K562 (cell line): ENCODE measurements around the gene RGS9. TPM values are rescaled to one million over a fixed set of nuclear protein-coding genes. Genes with fewer than 3 reads are reported as not detected.

Experiments
- ATAC-seq: fragments of 200-7000 bp; cut with Tn5 transposase; 3 replicates; pipeline ENCODE4 v1.9.1; 2020; ENCODE audit warnings: moderate library complexity
- BruUV-seq: library from RNA; stranded (reverse); fragments of 400-500 nt; replicated peaks from 2 replicates; lab custom pipeline; 2021; lab: Mats Ljungman, UMichigan
- CTCF ChIA-PET: fragments of 300-600 bp; formaldehyde crosslinking; extraction: SDS; loops from one replicate; lab custom pipeline; 2021; ENCODE audit warnings: low intra/inter-chr PET ratio; lab: Yijun Ruan, JAX
- POLR2A ChIA-PET: fragments of 300-600, 350-650 bp; sonication (Branson Sonifier 250); formaldehyde crosslinking; extraction: SDS; loops from one replicate; lab custom pipeline; 2021; ENCODE audit warnings: antibody characterized with exemption, inconsistent platforms; lab: Yijun Ruan, JAX
- DNase-seq, 4 experiments: peaks; one replicate each; pipeline versions ENCODE4 v3.0.0 to v3.0.0-alpha.2; 2011 to 2018; ENCODE audit warnings: low spot score in 3 of 4, mixed read lengths in 3 of 4; ENCODE audit errors: extremely low read depth in 1 of 4
- FAIRE-seq: peaks from 2 replicates; lab custom pipeline; 2011; peaks lifted over from hg19 to GRCh38; lab: Jason Lieb, UNC
- H2AFZ ChIP-seq: 2 replicates; pipeline ENCODE4 v1.6.0; 2011; ENCODE audit warnings: low read depth, low read length, control low read depth, inconsistent platforms
- H3K27ac ChIP-seq: fragments of 200-600 bp; 3 replicates; pipeline ENCODE4 v1.8.0; 2011; ENCODE audit warnings: low read depth, mild to moderate bottlenecking, control low read depth, inconsistent platforms, low read length, moderate library complexity, mixed read lengths; ENCODE audit errors: extremely low read depth
- H3K27me3 ChIP-seq, 2 experiments: fragments of 300-600 bp in 1 of 2; 2 replicates in 1 of 2; 3 replicates in 1 of 2; pipeline versions ENCODE4 v1.6.0 to v1.8.0; 2011; ENCODE audit warnings: inconsistent platforms in 2 of 2, low read length in 2 of 2, mild to moderate bottlenecking in 1 of 2, mixed read lengths in 1 of 2, moderate library complexity in 1 of 2; ENCODE audit not compliant: control insufficient read depth in 2 of 2, insufficient read depth in 2 of 2
- H3K36me3 ChIP-seq: fragments of 300-600 bp; 3 replicates; pipeline ENCODE4 v1.8.0; 2011; ENCODE audit warnings: mild to moderate bottlenecking, low read length, inconsistent platforms; ENCODE audit not compliant: control insufficient read depth, insufficient read depth
- H3K4me1 ChIP-seq, 2 experiments: fragments of 200-600 bp in 1 of 2; replicated peaks in 1 of 2; 2 replicates in 1 of 2; 3 replicates in 1 of 2; pipeline versions ENCODE4 v1.5.1 to v1.8.0; 2011; ENCODE audit warnings: inconsistent platforms in 2 of 2, low read length in 2 of 2, mild to moderate bottlenecking in 1 of 2, mixed read lengths in 1 of 2, moderate library complexity in 1 of 2; ENCODE audit not compliant: control insufficient read depth in 2 of 2, insufficient read depth in 2 of 2
- H3K4me2 ChIP-seq: 2 replicates; pipeline ENCODE4 v1.6.1; 2011; ENCODE audit warnings: low read length, control low read depth, inconsistent platforms, mixed read lengths; ENCODE audit not compliant: insufficient read depth
- H3K4me3 ChIP-seq: fragments of 200-600 bp; sonication (generic), shearing (Covaris generic); 2 replicates; pipeline ENCODE4 v1.5.1; 2016; ENCODE audit warnings: control low read depth, inconsistent platforms
- H3K79me2 ChIP-seq: fragments of 200-600 bp; 3 replicates; pipeline ENCODE4 v1.8.0; 2011; ENCODE audit warnings: low read length, inconsistent platforms; ENCODE audit not compliant: control insufficient read depth, insufficient read depth
- H3K9ac ChIP-seq, 2 experiments: 2 replicates each; pipeline versions ENCODE4 v1.6.0 to v1.6.1; 2011; ENCODE audit warnings: low read depth in 2 of 2, low read length in 2 of 2, control low read depth in 1 of 2, inconsistent platforms in 1 of 2, mild to moderate bottlenecking in 1 of 2, mixed read lengths in 1 of 2; ENCODE audit not compliant: insufficient read depth in 1 of 2
- H3K9me1 ChIP-seq: one replicate; pipeline ENCODE4 v1.6.0; 2011; ENCODE audit warnings: inconsistent platforms, mild to moderate bottlenecking, low read length, moderate library complexity; ENCODE audit not compliant: control insufficient read depth, insufficient read depth
- H3K9me3 ChIP-seq: replicated peaks from 2 replicates; pipeline ENCODE4 v1.5.1; 2011; ENCODE audit warnings: low read depth, low read length, inconsistent platforms; ENCODE audit not compliant: control insufficient read depth, insufficient read depth
- H4K20me1 ChIP-seq: replicated peaks from 2 replicates; pipeline ENCODE4 v1.6.1; 2011; ENCODE audit warnings: low read length, inconsistent platforms, mixed read lengths; ENCODE audit not compliant: control insufficient read depth, insufficient read depth
- BRD9 ChIP-seq: fragments of 450-650 bp; IDR thresholded peaks from 2 replicates; pipeline ENCODE4 v1.6.1; 2018; ENCODE audit warnings: low read depth; ENCODE audit not compliant: partially characterized antibody
- E2F4 ChIP-seq: sonication (generic); formaldehyde crosslinking; IDR thresholded peaks from 2 replicates; pipeline ENCODE4 v1.8.0; 2022; ENCODE audit warnings: mild to moderate bottlenecking, low read depth, missing genetic modification reagents
- EHMT2 ChIP-seq: fragments of 450-650 bp; IDR thresholded peaks from 2 replicates; pipeline ENCODE4 v1.6.1; 2018; ENCODE audit warnings: antibody characterized with exemption
- EWSR1 ChIP-seq: fragments of 450-650 bp; IDR thresholded peaks from 2 replicates; pipeline ENCODE4 v1.6.1; 2018; ENCODE audit warnings: borderline replicate concordance, mild to moderate bottlenecking, low read depth, moderate library complexity; ENCODE audit not compliant: partially characterized antibody
- HDAC1 ChIP-seq, 2 experiments: fragments of 450-650 bp; IDR thresholded peaks; 2 replicates each; pipeline ENCODE4 v1.6.1; 2016 to 2017; ENCODE audit warnings: inconsistent platforms in 1 of 2, mild to moderate bottlenecking in 1 of 2, moderate library complexity in 1 of 2
- KDM1A ChIP-seq, 2 experiments: fragments of 450-650 bp; IDR thresholded peaks; 2 replicates each; pipeline ENCODE4 v1.6.1; 2016; ENCODE audit warnings: mild to moderate bottlenecking in 2 of 2
- SETDB1 ChIP-seq: IDR thresholded peaks from one replicate; pipeline ENCODE4 v1.6.1; 2012; ENCODE audit warnings: low read length, control low read depth, inconsistent platforms
- SOX6 ChIP-seq: fragments of 450-650 bp; IDR thresholded peaks from 2 replicates; pipeline ENCODE4 v1.6.1; 2014; ENCODE audit warnings: mild to moderate bottlenecking
- TCF3 ChIP-seq: sonication (generic); formaldehyde crosslinking; IDR thresholded peaks from 2 replicates; pipeline ENCODE4 v1.4.0; 2020; ENCODE audit warnings: mild to moderate bottlenecking, missing genetic modification reagents
- ZBTB26 ChIP-seq: fragments of 450-650 bp; formaldehyde crosslinking; IDR thresholded peaks from 2 replicates; pipeline ENCODE4 v1.4.0; 2022; ENCODE audit warnings: missing genetic modification characterization
- ZNF778 ChIP-seq: fragments of 450-650 bp; formaldehyde crosslinking; IDR thresholded peaks from 2 replicates; pipeline ENCODE4 v1.4.0; 2020; ENCODE audit warnings: mild to moderate bottlenecking, moderate library complexity
- WGBS: fragments of 100-300 bp; shearing (Covaris generic); methylation state at CpG from one replicate; pipeline ENCODE4 v1.1.6; 2016; ENCODE audit warnings: low coverage, mixed read lengths; ENCODE audit not compliant: insufficient coverage; ENCODE audit errors: missing lambda C conversion rate; 5-methylcytosine and 5-hydroxymethylcytosine counted together
- in situ Hi-C: fragments of 300-500 bp; cut with MboI; formaldehyde crosslinking; loops from 4 replicates; pipeline ENCODE4 v1.15.0; 2018; ENCODE audit warnings: inconsistent platforms, mixed read lengths
- intact Hi-C: fragments of 100-400 bp; cut with micrococcal nuclease; formaldehyde crosslinking; loops from 2 replicates; pipeline ENCODE4 v1.14.2; 2022
- polyA plus RNA-seq, 8 experiments: library from polyadenylated mRNA; depleted of rRNA in 4 of 8; stranded (reverse) in 5 of 8; unstranded in 3 of 8; fragments of >200 nt; fragmentation: Nextera tagmentation in 2 of 8; fragmentation: Illumina TruSeq in 1 of 8; extraction: Ambion mirVana in 2 of 8; extraction: Trizol in 1 of 8; gene quantifications; 2 replicates each; pipeline versions ENCODE4 v1.2.1 to v1.2.3, GENCODE V29; 2011 to 2014; ENCODE audit warnings: inconsistent platforms in 1 of 8, missing spikeins in 1 of 8
- total RNA-seq, 7 experiments: library from RNA; depleted of rRNA in 6 of 7; stranded (reverse); fragments of >200 nt in 6 of 7; fragmentation: Illumina TruSeq in 2 of 7; extraction: Trizol in 2 of 7; gene quantifications; 2 replicates each; pipeline versions ENCODE4 v1.2.1 to v1.2.3, GENCODE V29; 2011 to 2021; ENCODE audit warnings: low replicate concordance in 1 of 7

Gene RGS9
- total and polyA plus RNA-seq, 9 of the 15 experiments (the other 6 are each of a cell fraction or from before 2014, with no cell fraction given): 0.18 to 1.4 (median 0.55) TPM

- no peak for TF ChIP-seq ZNF778 (CRISPR knock-in tag)
- TF ChIP-seq EWSR1: no peak
- no peak for TF ChIP-seq TCF3 (CRISPR knock-in tag)
Observed at GRCh38 chr17:65175952-65176351, 38.8 kb downstream of the RGS9 start (continued).

- BruUV-seq: no TSS peak
- no peaks in the 10 kb centered on the region for H3K36me3 ChIP-seq
- DNase-seq: no peak
- CTCF ChIA-PET: no interaction called here
- in situ Hi-C loops: no loop called here
- WGBS: 11% methylated on average over 5 of the region's 5 CpGs
- no peak overlapping the region for H3K4me3 ChIP-seq
- no peak overlapping the region for H2AFZ ChIP-seq
- no peak for ATAC-seq
- H3K27me3 ChIP-seq: no peaks in the 10 kb centered on the region; a peak in 1 of 5 replicates
- no peaks in the 10 kb centered on the region for H3K9me3 ChIP-seq
- intact Hi-C loops: no loop called here
- peak in 1 of 2 experiments; percentile 26; a peak in 1 of 4 replicates for TF ChIP-seq HDAC1 (IDR thresholded peaks at IDR 0.05)
- TF ChIP-seq SOX6: no peak
- TF ChIP-seq BRD9: no peak
- TF ChIP-seq SETDB1: no peak
- TF ChIP-seq ZBTB26 (CRISPR knock-in tag): 0 out of 2 replicates have a peak, but pooled peaks have one; percentile 4
- TF ChIP-seq EHMT2: peak; percentile 85
- TF ChIP-seq KDM1A (IDR thresholded peaks at IDR 0.05): peak in 1 of 2 experiments; percentile 42; a peak in 1 of 4 replicates
- no peak for TF ChIP-seq E2F4 (CRISPR knock-in tag)
- H3K9ac ChIP-seq: no peak overlapping the region
- H3K4me2 ChIP-seq: no peak overlapping the region
- H3K79me2 ChIP-seq: no peaks in the 10 kb centered on the region
- FAIRE-seq: no peak
- no peak overlapping the region for H3K27ac ChIP-seq
- H4K20me1 ChIP-seq: no peaks in the 10 kb centered on the region
- no peaks in the 10 kb centered on the region for H3K9me1 ChIP-seq
- POLR2A ChIA-PET: no interaction called here
- peaks cover 18 to 33% of the 10 kb centered on the region in 2 experiments for H3K4me1 ChIP-seq
Observed at GRCh38 chr17:65176646-65177409, 39.7 kb downstream of the RGS9 start.
